GM18909 (cell line): ENCODE data around the gene STMND1.

ENCODE experiments used
- ATAC-seq: cut with Tn5 transposase; IDR thresholded peaks from one replicate; pipeline ENCODE4 v1.9.1; 2021; ENCODE audit warnings: mild to moderate bottlenecking; ENCODE audit not compliant: unreplicated experiment, poor library complexity

Gene STMND1

GRCh38 chr6:17096652-17097051, 5.2 kb upstream of the STMND1 start:
- ATAC-seq = no peak

- no peak for ATAC-seq
Measured at GRCh38 chr6:17097982-17098381, 3.9 kb upstream of the STMND1 start.

- no peak for ATAC-seq
Measured at GRCh38 chr6:17098538-17098937, 3.3 kb upstream of the STMND1 start.

GRCh38 chr6:17099401-17100059, 2.3 kb upstream of the STMND1 start:
- ATAC-seq = no peak

- no peak for ATAC-seq
Measured at GRCh38 chr6:17100806-17101205, 1.0 kb upstream of the STMND1 start.

GRCh38 chr6:17102258-17102870, 514 bp downstream of the STMND1 start:
- ATAC-seq = no peak

GRCh38 chr6:17103715-17104114, 1.9 kb downstream of the STMND1 start:
- no peak for ATAC-seq

- no peak for ATAC-seq
Measured at GRCh38 chr6:17107863-17108262, 6.0 kb downstream of the STMND1 start.

GRCh38 chr6:17115251-17116116, 13.6 kb downstream of the STMND1 start:
- no peak for ATAC-seq

- ATAC-seq = no peak
Measured at GRCh38 chr6:17116117-17116440, 14.2 kb downstream of the STMND1 start.

- no peak for ATAC-seq
Measured at GRCh38 chr6:17120019-17120418, 18.2 kb downstream of the STMND1 start.

- no peak for ATAC-seq
Measured at GRCh38 chr6:17125407-17125806, 23.6 kb downstream of the STMND1 start.

GRCh38 chr6:17130786-17131185, 28.9 kb downstream of the STMND1 start:
- ATAC-seq = no peak

GRCh38 chr6:17132967-17133366, 31.1 kb downstream of the STMND1 start:
- no peak for ATAC-seq

GRCh38 chr6:17138033-17138432, 36.2 kb downstream of the STMND1 start:
- no peak for ATAC-seq

GRCh38 chr6:17144016-17144415, 42.2 kb downstream of the STMND1 start:
- no peak for ATAC-seq

- ATAC-seq = no peak
Measured at GRCh38 chr6:17149571-17149970, 47.7 kb downstream of the STMND1 start.

GRCh38 chr6:17150096-17150495, 48.2 kb downstream of the STMND1 start:
- no peak for ATAC-seq

- ATAC-seq = no peak
Measured at GRCh38 chr6:17151888-17152287, 50.0 kb downstream of the STMND1 start.

GRCh38 chr6:17152703-17153102, 50.9 kb downstream of the STMND1 start:
- ATAC-seq = no peak

- peak; percentile 50 for ATAC-seq
Measured at GRCh38 chr6:17156112-17156921, 54.5 kb downstream of the STMND1 start.
